ENCODE results near the gene TMEM260.
"Not testable (repeated sequence)": the region's sequence is repeated elsewhere in the genome, so short reads cannot be mapped to it uniquely, and the experiment has no call there.

The TMEM260 gene

DNA sequence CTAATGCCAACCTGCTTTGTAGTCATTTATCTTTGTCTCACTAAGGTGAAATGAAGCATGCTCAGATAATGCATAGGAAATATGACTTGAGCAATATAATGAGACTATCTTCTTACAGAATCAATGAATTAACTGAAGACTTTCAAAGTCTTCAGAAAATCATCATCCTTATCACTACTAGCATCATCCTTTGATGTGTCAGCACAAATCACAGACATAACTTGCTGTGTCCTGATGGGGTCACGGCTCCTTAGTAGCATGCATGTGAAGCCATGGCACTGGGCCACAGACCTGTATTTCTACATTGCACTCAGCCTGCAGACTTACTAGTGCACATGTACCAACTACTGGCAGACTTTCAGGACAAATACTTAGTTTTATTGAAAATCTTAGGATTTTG lies 18.9 kb downstream of the TMEM260 start:
- no peak for DNase-seq (ENCODE audit: low read depth in 2 of 2)

- DNase-seq (ENCODE audit: low read depth in 2 of 2) = no peak
These were observed 24.1 kb downstream of the TMEM260 start for GRCh38 chr14:56603648-56604047.

DNA sequence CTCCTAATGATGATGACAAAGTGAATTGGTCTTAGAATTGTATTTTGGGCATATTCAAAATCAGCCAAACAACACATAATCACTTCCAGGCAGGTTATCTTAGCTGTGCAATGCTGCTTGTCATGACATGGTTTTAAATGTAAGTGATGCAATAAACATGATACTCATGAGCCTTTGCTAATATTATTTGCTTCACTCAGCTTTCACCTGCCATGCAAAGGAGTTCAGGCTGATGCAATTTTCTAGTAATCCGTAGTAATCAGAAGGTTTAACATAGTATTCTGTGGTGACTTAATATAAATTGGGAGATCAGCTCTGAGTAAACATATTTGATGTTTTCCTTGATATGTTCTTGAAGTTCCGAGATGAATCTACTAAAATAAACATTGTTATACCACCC lies 29.1 kb downstream of the TMEM260 start:
- DNase-seq (ENCODE audit: low read depth in 2 of 2) = no peak

GRCh38 chr14:56611663-56612062 lies 32.1 kb downstream of the TMEM260 start:
- DNase-seq (ENCODE audit: low read depth in 2 of 2) = not testable (repeated sequence)

DNA sequence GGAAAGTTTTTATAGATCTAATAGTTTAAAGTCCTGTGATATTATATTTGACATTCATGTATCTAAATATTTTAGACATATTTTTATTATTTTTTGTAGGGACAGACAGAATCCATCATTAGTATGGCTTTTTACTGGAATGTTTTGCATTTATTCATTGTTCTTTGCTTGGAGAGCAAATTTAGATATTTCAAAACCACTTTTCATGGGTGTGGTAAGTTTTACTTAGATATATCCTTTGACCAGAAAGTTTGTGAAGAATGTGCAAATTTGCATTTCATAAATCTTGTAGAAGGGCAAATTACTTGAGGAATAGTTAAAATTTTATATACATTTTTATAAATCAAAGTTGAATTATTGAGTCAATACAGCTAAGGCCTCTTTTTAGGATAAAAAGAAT lies 37.5 kb downstream of the TMEM260 start:
- DNase-seq (ENCODE audit: low read depth in 2 of 2) = no peak

DNA sequence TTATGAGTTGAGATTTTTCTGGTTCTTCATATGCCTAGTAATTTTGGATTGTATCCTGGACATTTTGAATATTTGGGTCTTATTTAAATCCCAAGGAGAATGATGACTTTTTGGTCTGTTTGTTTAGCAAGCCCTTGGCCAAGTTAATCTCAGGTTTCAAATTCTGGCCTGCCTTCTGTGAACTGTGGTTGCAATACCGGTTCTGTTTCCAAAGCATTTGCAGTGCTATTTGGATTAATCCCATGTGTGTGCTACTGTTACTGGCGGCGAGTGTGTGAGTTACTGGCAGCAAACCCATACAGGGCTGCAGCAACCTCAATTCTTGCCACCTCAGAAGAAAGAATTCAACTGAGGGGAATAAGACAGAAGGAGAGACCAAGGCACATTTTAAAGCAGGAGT lies 51.1 kb downstream of the TMEM260 start:
- DNase-seq (ENCODE audit: low read depth in 2 of 2) = no peak

- no peak for DNase-seq (ENCODE audit: low read depth in 2 of 2)
These were observed 52.6 kb downstream of the TMEM260 start for GRCh38 chr14:56632195-56632594.

DNA sequence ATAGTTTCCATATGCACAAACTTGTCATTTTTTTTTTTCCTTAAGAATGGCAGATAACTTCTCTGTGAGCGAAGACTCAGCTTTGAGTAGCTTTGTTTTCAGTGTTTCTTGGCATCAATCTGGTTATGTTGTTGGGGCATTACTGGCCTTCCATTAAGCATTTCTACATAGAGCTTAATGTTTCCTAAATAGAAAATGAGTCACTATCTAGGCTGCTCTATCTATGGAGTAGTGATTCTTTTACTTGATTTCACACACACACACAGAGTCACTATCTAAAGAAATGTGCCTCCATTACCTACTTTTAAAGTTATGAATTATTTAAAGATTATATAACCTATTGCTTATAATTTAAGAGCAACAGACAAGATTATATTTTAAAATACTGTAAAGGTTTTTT lies 53.9 kb downstream of the TMEM260 start:
- DNase-seq (ENCODE audit: low read depth in 2 of 2) = no peak

DNA sequence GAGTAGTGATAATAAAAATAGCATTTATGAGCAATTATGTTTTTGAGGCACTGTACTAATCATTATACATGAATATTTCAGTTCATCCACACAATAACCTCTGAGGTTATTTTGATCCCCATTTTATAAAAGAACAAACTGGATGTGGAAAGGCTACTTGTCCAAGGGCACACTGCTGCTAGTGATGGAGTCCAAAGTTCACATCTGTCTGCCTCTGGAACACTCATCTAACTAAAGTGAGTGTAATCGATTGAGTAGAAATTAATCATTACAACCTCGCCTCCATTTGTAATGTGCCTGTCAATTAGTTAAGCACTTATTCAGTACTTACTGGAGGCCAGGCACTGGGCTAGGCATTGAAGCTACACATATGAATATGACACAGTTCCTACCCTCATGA lies 55.4 kb downstream of the TMEM260 start:
- DNase-seq (ENCODE audit: low read depth in 2 of 2) = no peak

DNA sequence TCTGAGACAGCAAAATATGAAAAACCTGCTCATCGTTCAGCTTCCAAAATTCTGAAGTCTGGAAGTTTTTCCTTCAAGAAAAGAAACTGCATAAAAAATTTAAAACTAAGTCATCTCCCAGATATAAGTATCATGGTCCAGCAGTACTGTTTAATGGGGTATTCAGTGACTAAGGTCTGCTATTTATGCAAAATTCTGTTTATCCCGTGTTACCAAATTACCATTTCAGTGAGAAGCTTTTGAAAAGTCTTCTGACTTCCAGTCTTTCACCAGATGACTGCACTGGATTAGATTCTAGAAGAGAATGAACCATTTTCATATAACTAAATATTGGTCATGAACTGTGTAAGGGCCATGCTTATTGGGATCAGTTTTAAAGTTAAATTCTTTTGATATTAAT lies 67.9 kb downstream of the TMEM260 start:
- DNase-seq (ENCODE audit: low read depth in 2 of 2) = no peak

DNA sequence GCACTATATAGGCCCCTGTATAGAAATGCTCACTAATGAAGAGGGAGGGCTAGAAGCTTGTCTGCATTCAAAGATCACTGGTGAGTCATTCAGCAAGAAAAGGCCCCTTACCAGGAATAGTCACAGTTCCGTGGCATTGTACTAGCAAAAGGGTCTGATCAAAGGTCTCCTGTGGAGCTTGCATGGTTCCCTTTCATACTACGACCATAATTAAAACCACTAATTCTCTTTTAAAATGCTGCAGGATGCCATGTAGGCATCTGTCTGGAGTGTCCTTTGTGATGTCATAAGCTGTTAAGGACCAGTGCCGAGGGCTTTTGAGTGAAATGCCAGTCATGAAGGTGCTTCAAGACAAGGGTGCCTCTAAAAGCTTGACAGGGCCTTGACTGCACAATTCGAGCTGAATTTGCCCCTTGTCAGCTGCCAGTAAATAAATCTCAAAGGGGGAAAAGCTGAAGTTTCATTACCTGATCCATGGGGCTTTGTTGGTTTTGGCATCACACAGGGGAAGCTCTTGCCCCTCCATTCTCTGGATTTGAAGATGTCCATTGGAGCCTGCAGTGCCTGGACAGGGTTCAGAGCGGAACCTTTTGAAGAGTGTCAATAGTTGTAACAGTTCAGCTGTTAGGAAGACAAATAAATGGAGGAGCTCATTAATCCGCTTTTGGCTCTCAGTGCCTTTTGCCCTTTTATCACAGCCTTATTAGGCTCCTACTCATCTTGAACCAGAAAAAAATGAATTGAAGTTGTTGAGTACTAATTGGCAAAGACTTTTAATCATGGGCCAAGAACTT lies 69.1 kb downstream of the TMEM260 start:
- DNase-seq (ENCODE audit: low read depth in 2 of 2) = no peak

- DNase-seq (ENCODE audit: low read depth in 2 of 2) = no peak
These were observed 69.8 kb downstream of the TMEM260 start for GRCh38 chr14:56649382-56649781.

- DNase-seq (ENCODE audit: low read depth in 2 of 2) = no peak
These were observed 70.5 kb downstream of the TMEM260 start for GRCh38 chr14:56650048-56650447.

DNA sequence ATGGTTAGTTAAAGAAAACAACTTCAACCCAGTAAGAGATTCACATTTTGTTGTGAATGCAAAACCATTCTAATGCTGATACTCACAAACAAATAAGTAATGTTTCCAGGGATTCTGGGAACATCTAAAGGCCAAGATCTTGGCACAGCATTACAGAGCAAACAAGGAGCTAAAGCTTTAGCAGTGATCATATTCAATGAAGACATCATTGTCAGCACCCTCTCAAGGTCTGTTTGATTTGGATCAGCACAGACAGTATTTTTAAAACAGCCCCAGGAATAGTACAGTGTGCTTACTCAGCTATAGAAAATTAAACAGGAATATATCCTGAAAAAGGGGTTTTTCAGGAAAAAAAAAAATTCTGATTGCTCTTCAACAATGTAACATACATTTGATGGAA lies 71.4 kb downstream of the TMEM260 start:
- no peak for DNase-seq (ENCODE audit: low read depth in 2 of 2)

- no peak for DNase-seq (ENCODE audit: low read depth in 2 of 2)
These were observed 78.0 kb downstream of the TMEM260 start for GRCh38 chr14:56657604-56658003.

- DNase-seq (ENCODE audit: low read depth in 2 of 2) = no peak
These were observed 79.8 kb downstream of the TMEM260 start for GRCh38 chr14:56659378-56659777.

- DNase-seq (ENCODE audit: low read depth in 2 of 2) = no peak
These were observed 80.5 kb downstream of the TMEM260 start for GRCh38 chr14:56659964-56660551.

GRCh38 chr14:56660677-56661389 lies 81.2 kb downstream of the TMEM260 start:
- DNase-seq (ENCODE audit: low read depth in 2 of 2) = no peak

DNA sequence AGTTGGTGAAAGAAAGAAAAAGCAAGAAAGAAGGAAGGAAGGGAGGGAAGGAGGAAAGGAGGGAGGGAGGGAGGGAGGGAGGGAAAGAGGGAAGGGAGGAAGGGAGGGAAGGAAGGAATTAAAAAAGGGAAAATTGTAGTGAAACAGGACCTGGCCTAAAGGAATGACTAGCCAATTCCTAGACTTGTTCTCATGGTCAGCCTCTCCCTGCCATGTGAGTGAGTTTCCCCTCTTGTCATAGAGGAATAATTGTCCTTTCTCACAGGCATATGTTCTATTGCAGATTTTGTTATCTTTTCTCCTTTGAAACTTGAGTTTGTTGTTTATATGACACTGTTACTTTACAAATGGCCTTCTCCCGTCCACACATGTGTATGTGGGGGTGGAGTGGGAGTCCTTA lies 81.9 kb downstream of the TMEM260 start:
- DNase-seq (ENCODE audit: low read depth in 2 of 2) = no peak

GRCh38 chr14:56664811-56665421 lies 85.3 kb downstream of the TMEM260 start:
- DNase-seq (ENCODE audit: low read depth in 2 of 2) = no peak

DNA sequence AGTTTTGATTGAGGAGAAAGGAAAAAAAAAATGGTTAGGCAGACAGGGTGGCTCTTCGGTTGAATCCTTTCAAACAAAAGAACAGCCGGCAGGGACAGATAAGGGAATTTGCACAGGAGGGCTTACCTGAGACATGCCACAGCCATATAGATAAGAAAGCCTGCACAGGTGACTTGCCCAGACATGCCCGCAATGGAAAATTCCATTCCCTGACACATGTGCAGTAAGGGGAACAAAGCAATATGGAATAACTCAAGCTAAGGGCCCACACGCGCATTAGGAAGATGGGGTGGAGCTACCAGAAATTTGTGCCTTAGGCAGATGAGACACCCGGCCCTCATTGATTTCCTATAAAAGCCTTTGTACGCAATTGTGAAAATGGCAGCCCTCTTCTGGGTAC lies 86.7 kb downstream of the TMEM260 start:
- DNase-seq (ENCODE audit: low read depth in 2 of 2) = no peak

DNA sequence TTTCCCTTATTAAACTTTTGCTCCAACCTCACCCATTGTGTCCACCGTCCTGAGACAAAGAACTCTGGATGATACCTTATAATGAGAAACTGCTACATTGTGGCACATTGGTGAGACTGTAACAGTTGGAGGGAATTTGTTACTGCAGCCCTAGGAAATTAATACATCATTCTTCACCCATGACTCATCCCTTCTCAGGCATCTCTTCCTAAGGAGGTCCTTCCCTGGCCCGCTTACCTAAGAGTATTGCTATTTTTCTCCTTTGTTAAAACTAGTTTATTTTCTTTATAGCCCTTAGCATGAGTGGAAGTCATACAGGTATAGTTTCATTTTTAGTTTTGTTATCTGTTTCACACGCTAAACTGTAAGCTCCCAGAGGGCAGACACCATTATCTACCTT lies 87.1 kb downstream of the TMEM260 start:
- no peak for DNase-seq (ENCODE audit: low read depth in 2 of 2)

DNA sequence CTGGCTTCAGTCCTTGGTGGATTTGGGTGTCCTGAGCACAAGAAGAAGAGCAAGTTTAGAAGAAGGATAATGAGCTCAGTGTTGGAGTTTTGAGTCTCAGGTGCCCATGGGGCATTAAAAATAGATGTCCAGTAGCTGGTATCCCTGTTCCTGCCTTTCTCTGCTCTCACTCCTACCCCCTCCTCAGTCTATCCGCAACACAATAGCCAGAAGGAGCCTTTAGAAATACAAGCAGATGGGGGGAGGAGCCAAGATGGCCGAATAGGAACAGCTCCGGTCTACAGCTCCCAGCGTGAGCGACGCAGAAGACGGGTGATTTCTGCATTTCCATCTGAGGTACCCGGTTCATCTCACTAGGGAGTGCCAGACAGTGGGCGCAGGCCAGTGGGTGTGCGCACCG lies 87.7 kb downstream of the TMEM260 start:
- not testable (repeated sequence) for DNase-seq (ENCODE audit: low read depth in 2 of 2)
